ENCODE measurements around the gene TMEM144.

DNA sequence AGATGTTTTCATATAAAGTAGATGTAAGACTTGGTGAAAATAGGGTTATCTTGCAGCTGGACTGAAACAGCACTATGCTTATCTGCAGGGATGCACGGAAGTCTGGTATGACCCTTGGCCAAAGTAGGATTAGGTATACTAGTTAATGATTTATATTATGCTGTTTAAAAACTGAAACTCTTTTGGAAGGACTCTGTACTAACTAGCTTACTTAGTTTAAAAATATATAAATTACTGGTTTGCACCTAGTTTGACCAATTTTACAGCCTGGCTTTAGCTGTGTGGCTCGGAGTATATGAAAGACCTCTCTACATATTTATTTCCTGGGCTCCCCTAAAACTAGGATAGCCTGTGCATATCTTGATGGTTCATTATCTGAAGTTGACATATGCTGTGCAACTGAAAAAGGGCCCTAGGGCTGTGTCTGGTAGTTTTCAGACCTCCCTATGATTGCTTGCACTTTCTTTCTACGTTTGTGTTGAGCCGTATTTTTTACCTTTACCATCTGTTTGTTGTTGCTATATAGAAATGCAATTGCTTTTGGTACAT, 89.2 kb downstream of the TMEM144 start:
- TF ChIP-seq CTCF (IDR thresholded peaks at IDR 0.05; ENCODE audit: insufficient read depth, low read depth, low read length) (no peak), EZH2 (IDR thresholded peaks at IDR 0.05; ENCODE audit: insufficient read depth, low read length) (no peak)
